Brain microvascular endothelial cell (primary cell): ENCODE data around the gene GSG1L.

Source experiments
- DNase-seq: peaks from one replicate; pipeline ENCODE4 v3.0.0-alpha.2; 2020
- H3K27ac ChIP-seq: fragments of 250-450 bp; sonication (Bioruptor Pico); 2 replicates; pipeline ENCODE4 v1.5.1; 2020; ENCODE audit warnings: mild to moderate bottlenecking, moderate library complexity
- H3K27me3 ChIP-seq: fragments of 250-450 bp; sonication (Bioruptor Pico); replicated peaks from 2 replicates; pipeline ENCODE4 v1.5.1; 2020; ENCODE audit warnings: mild to moderate bottlenecking
- H3K36me3 ChIP-seq: fragments of 250-450 bp; sonication (Bioruptor Pico); replicated peaks from 2 replicates; pipeline ENCODE4 v1.5.1; 2020; ENCODE audit warnings: mild to moderate bottlenecking
- H3K4me3 ChIP-seq: 2 replicates; pipeline ENCODE4 v1.5.1; 2011; ENCODE audit warnings: low read depth, mild to moderate bottlenecking, control low read depth, low read length, moderate library complexity
- in situ Hi-C: cut with HindIII; loops from 2 replicates; pipeline ENCODE4 v1.10.0; 2017; ENCODE audit warnings: low sequenced_read_pairs, low pct_ligation_motif_present
- TF ChIP-seq, protein P1 (sequence below): IDR thresholded peaks from 2 replicates; pipeline ENCODE4 v1.5.1; 2011; ENCODE audit warnings: low read depth, mild to moderate bottlenecking, moderate library complexity, low read length, control low read depth, inconsistent platforms; ENCODE audit errors: missing control alignments

The GSG1L gene

DNA sequence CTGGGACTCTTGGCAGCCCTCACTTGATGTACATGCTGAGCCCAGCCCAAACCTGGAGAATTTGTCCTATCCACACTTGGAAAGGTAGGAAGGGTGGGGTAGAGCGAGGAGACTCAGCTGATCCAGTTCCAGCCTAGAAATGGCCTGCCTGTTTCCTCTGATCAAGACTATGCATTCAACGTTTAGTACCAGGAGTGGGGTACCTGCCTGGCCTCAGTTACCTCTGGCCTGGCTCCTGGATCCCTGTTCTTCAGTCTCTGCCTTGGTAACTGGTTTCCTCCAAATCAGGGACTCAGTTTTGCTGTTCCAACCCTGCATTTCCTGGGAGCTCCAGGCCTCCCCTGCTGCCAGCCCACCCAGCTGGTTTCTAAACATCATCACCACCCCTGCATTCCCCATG is 233.5 kb downstream of the GSG1L start:
- no peaks in the 10 kb centered on the region for H3K27me3 ChIP-seq
- in situ Hi-C loops: no loop called here
- no peak overlapping the region for H3K27ac ChIP-seq
- TF ChIP-seq, protein P1, sequence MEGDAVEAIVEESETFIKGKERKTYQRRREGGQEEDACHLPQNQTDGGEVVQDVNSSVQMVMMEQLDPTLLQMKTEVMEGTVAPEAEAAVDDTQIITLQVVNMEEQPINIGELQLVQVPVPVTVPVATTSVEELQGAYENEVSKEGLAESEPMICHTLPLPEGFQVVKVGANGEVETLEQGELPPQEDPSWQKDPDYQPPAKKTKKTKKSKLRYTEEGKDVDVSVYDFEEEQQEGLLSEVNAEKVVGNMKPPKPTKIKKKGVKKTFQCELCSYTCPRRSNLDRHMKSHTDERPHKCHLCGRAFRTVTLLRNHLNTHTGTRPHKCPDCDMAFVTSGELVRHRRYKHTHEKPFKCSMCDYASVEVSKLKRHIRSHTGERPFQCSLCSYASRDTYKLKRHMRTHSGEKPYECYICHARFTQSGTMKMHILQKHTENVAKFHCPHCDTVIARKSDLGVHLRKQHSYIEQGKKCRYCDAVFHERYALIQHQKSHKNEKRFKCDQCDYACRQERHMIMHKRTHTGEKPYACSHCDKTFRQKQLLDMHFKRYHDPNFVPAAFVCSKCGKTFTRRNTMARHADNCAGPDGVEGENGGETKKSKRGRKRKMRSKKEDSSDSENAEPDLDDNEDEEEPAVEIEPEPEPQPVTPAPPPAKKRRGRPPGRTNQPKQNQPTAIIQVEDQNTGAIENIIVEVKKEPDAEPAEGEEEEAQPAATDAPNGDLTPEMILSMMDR: no peak
- H3K36me3 ChIP-seq: no peaks in the 10 kb centered on the region
- H3K4me3 ChIP-seq: no peak overlapping the region
- DNase-seq: no peak

DNA sequence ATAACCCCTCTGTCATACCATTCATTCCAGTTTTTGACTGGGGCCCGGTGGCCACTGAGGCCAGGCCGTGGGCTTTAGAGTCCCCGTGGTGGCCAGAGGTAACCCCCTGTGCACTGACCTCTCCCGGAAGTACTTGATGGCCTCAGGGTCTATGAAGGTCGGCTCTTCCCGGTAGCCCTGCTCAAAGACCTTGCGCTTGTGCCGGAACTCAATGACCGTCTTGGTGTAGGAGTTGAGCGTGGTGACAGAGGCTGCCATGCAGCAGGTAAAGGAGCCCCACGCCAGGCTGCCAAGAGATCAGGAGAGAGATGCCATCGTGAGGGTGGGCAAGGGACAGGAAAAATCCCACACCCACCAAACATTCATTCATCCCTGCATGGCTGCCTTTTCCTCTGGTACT is 234.8 kb downstream of the GSG1L start:
- TF ChIP-seq, protein P1: no peak
- Histone ChIP-seq H3K4me3 (no peak overlapping the region), H3K36me3 (no peaks in the 10 kb centered on the region), H3K27me3 (no peaks in the 10 kb centered on the region), H3K27ac (no peak overlapping the region)
- in situ Hi-C loops: no loop called here
- no peak for DNase-seq

DNA sequence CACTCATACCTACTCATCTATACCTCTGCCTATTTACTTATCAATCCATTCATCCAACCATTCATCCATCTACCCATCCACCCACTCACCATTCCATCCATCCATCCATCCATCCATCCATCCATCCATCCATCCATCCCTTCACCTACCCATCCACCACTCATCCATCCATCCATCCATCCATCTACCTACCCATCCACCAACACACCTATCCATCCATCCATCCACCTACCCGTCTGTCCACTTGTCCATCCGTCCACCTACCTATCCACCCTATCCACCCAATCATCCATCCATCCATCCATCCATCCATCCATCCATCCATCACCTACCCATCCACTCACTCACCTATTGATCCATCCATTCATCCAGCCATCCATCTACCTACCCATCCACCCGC is 235.7 kb downstream of the GSG1L start:
- no peak for DNase-seq
- no peaks in the 10 kb centered on the region for H3K27me3 ChIP-seq
- no peak overlapping the region for H3K4me3 ChIP-seq
- H3K27ac ChIP-seq: no peak overlapping the region
- TF ChIP-seq, protein P1: no peak
- in situ Hi-C loops: no loop called here
- no peaks in the 10 kb centered on the region for H3K36me3 ChIP-seq

DNA sequence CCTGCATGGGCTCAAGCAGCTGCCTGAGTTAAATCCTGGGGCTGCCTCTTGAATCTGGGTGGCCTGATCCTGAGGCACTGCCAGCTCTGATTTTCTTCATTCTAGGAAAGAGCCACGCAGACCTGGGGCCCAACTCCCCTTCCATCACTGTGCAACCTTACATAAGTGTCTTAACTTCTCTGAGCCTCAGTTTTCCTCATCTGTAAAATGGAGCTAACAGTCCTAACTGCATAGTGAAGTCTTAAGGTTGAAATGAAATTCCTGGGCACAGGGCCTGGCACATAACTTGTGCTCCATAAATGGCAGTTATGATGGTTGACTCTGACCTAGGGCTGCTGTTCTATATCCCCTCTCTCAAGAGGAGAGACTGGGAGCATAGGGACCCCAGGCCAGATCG is 236.6 kb downstream of the GSG1L start:
- no peak for DNase-seq
- Histone ChIP-seq H3K4me3 (no peak overlapping the region), H3K27me3 (no peaks in the 10 kb centered on the region), H3K36me3 (no peaks in the 10 kb centered on the region), H3K27ac (no peak overlapping the region)
- in situ Hi-C loops: no loop called here
- TF ChIP-seq, protein P1: no peak

DNA sequence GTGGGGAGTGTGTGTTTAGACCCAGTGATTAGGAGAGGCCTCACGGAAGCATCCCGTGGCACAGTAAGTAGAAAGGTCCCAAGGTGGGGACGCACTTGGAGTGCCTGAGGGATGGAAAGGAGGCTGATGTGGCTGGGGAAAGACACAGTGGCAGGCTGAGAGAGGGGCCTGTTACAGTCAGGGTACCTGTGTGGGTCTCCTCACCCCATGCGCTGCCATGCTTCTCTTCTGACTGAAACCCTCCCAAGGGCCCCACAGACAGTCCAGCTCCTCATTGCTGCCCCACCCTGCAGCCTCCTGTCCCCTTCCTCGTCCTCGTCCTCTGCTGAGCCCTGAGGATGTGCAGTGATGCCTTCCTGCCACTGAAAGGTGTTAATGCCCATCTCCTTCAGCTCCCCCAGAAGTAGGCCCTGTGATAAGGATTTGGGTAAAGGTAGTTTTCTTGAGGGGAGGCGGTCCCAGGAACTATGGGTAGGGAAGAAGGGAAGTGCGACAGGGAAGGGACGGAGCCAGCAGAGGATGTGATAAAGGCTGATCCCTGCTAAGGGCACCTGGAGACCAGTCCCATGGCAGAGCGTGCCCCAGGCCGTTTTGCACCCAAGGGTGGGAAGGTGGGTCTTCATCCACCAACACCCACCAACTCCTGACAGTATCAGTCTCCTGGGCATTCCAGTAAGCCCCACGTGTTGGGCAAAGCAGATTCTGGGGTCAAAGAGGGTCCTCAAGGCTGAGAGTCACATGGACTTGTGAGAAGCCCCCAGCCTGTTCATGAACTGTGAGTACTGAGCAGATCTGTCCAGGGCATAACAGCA is 237.2 kb downstream of the GSG1L start:
- Histone ChIP-seq H3K27ac (no peak overlapping the region), H3K4me3 (no peak overlapping the region), H3K27me3 (no peaks in the 10 kb centered on the region), H3K36me3 (no peaks in the 10 kb centered on the region)
- TF ChIP-seq, protein P1: no peak
- DNase-seq: no peak
- in situ Hi-C loops: no loop called here

DNA sequence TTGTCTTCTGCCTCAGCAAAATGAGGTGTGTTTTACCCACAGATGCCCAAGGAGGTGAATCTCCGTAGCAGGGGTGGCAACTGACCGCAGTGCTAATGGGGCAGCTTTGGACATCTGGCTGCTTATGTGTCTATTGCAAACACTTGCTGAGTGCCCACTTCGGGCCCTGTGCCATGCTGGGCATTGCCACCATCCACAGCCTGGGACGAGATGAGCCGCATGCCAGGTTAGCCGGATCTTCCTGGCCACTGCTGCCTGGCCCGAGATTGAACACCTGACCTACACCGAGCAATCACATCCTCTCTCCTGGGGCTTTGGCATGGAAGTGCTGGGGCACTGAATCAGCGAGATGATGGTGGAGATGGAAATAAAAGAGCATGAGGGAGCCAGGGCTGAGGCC is 238.7 kb downstream of the GSG1L start:
- no peaks in the 10 kb centered on the region for H3K27me3 ChIP-seq
- H3K27ac ChIP-seq: no peak overlapping the region
- TF ChIP-seq, protein P1: no peak
- no peak overlapping the region for H3K4me3 ChIP-seq
- no peaks in the 10 kb centered on the region for H3K36me3 ChIP-seq
- DNase-seq: no peak
- in situ Hi-C loops: no loop called here
